Measurements from ENCODE around the gene ACAT2.
A peak's percentile ranks its signal among the peaks of the same experiment; 100 is the strongest.

- TF ChIP-seq, protein P1, sequence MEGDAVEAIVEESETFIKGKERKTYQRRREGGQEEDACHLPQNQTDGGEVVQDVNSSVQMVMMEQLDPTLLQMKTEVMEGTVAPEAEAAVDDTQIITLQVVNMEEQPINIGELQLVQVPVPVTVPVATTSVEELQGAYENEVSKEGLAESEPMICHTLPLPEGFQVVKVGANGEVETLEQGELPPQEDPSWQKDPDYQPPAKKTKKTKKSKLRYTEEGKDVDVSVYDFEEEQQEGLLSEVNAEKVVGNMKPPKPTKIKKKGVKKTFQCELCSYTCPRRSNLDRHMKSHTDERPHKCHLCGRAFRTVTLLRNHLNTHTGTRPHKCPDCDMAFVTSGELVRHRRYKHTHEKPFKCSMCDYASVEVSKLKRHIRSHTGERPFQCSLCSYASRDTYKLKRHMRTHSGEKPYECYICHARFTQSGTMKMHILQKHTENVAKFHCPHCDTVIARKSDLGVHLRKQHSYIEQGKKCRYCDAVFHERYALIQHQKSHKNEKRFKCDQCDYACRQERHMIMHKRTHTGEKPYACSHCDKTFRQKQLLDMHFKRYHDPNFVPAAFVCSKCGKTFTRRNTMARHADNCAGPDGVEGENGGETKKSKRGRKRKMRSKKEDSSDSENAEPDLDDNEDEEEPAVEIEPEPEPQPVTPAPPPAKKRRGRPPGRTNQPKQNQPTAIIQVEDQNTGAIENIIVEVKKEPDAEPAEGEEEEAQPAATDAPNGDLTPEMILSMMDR (IDR thresholded peaks at IDR 0.05) = peak; percentile 53
- no peak for TF ChIP-seq EZH2 (IDR thresholded peaks at IDR 0.05)
- TF ChIP-seq EZH2phosphoT487 (IDR thresholded peaks at IDR 0.05) = no peak
Observed at GRCh38 chr6:159720708-159721107, 41.1 kb upstream of the ACAT2 start.
